H1 (cell line): Measurements from ENCODE around the gene FAHD1. TPM values are rescaled to one million over a fixed set of nuclear protein-coding genes. Genes with fewer than 3 reads are reported as not detected.
"Not testable (repeated sequence)": the region's sequence is repeated elsewhere in the genome, so short reads cannot be mapped to it uniquely, and the experiment has no call there.

ENCODE experiments used
- CTCF ChIA-PET: fragments of 300-600 bp; sonication (Branson Sonifier 250); formaldehyde crosslinking; loops from one replicate; lab custom pipeline; 2021; ENCODE audit not compliant: partially characterized antibody; lab: Charles Lee
- POLR2A ChIA-PET: fragments of 300-600 bp; sonication (Branson Sonifier 250); formaldehyde crosslinking; loops from one replicate; lab custom pipeline; 2021; ENCODE audit warnings: inconsistent platforms; ENCODE audit not compliant: partially characterized antibody; lab: Charles Lee
- DNase-seq, 2 experiments: peaks; one replicate each; pipeline versions ENCODE4 v3.0.0 to v3.0.0-alpha.2; 2010 to 2022; ENCODE audit warnings: low spot score in 2 of 2, low read depth in 1 of 2, mixed read lengths in 1 of 2
- FAIRE-seq: peaks from 2 replicates; lab custom pipeline; 2011; peaks lifted over from hg19 to GRCh38; lab: Jason Lieb, UNC
- H2AFZ ChIP-seq: 2 replicates; pipeline ENCODE4 v1.8.1; 2012; ENCODE audit warnings: low read length, inconsistent platforms
- H2AK5ac ChIP-seq: 2 replicates; pipeline ENCODE4 v1.6.1; 2013; ENCODE audit warnings: low read depth, low read length
- H2BK120ac ChIP-seq: replicated peaks from 2 replicates; pipeline ENCODE3; 2013; ENCODE audit warnings: low read depth, low read length, inconsistent platforms
- H2BK12ac ChIP-seq: 2 replicates; pipeline ENCODE4 v1.6.1; 2013; ENCODE audit warnings: low read depth, low read length
- H2BK15ac ChIP-seq: 2 replicates; pipeline ENCODE4 v1.6.1; 2013; ENCODE audit warnings: low read length
- H2BK20ac ChIP-seq: 2 replicates; pipeline ENCODE4 v1.6.1; 2013; ENCODE audit warnings: low read length
- H2BK5ac ChIP-seq: 2 replicates; pipeline ENCODE4 v1.6.1; 2013; ENCODE audit warnings: low read depth, low read length
- H3K14ac ChIP-seq: 2 replicates; pipeline ENCODE4 v1.6.1; 2013; ENCODE audit warnings: inconsistent platforms; ENCODE audit not compliant: insufficient read length
- H3K18ac ChIP-seq: 2 replicates; pipeline ENCODE4 v1.6.1; 2013; ENCODE audit warnings: low read length; ENCODE audit errors: extremely low read depth
- H3K23ac ChIP-seq: 2 replicates; pipeline ENCODE4 v1.6.1; 2013; ENCODE audit warnings: inconsistent platforms; ENCODE audit not compliant: insufficient read length
- H3K23me2 ChIP-seq: 2 replicates; pipeline ENCODE4 v1.6.1; 2013; ENCODE audit warnings: low read depth, low read length
- H3K27ac ChIP-seq: 2 replicates; pipeline ENCODE4 v1.6.1; 2011; ENCODE audit warnings: low read depth, low read length, inconsistent platforms
- H3K27me3 ChIP-seq, 4 experiments: replicated peaks in 1 of 4; 1 replicate in 1 of 4; 2 replicates in 3 of 4; pipeline versions ENCODE4 v1.6.1 to v1.8.1; 2011 to 2013; ENCODE audit warnings: low read length in 3 of 4, mild to moderate bottlenecking in 3 of 4, inconsistent platforms in 2 of 4, mixed read lengths in 2 of 4, moderate library complexity in 1 of 4; ENCODE audit not compliant: control insufficient read depth in 3 of 4, insufficient read depth in 3 of 4; ENCODE audit errors: extremely low read depth in 1 of 4
- H3K36me3 ChIP-seq, 4 experiments: 2 replicates each; pipeline versions ENCODE4 v1.6.1 to v1.8.1; 2011 to 2013; ENCODE audit warnings: mild to moderate bottlenecking in 4 of 4, low read length in 3 of 4, moderate library complexity in 2 of 4, control low read depth in 1 of 4, inconsistent platforms in 1 of 4; ENCODE audit not compliant: insufficient read depth in 4 of 4, control insufficient read depth in 2 of 4
- H3K4ac ChIP-seq: replicated peaks from 2 replicates; pipeline ENCODE3; 2013; ENCODE audit warnings: low read length, low read depth, mixed read lengths, inconsistent platforms; ENCODE audit not compliant: insufficient read length
- H3K4me1 ChIP-seq, 4 experiments: replicated peaks in 1 of 4; 1 replicate in 1 of 4; 2 replicates in 3 of 4; pipeline versions ENCODE4 v1.6.1 to v1.8.1; 2011 to 2013; ENCODE audit warnings: low read length in 3 of 4, inconsistent platforms in 2 of 4, mixed read lengths in 1 of 4; ENCODE audit not compliant: insufficient read depth in 4 of 4, control insufficient read depth in 3 of 4
- H3K4me2 ChIP-seq, 2 experiments: 2 replicates each; pipeline versions ENCODE4 v1.6.1 to v1.8.1; 2011 to 2013; ENCODE audit warnings: low read depth in 2 of 2, low read length in 2 of 2, control low read depth in 1 of 2, inconsistent platforms in 1 of 2, mild to moderate bottlenecking in 1 of 2; ENCODE audit not compliant: insufficient read depth in 1 of 2
- H3K4me3 ChIP-seq, 4 experiments: fragments of 200-600, 300-600 bp in 1 of 4; sonication (generic), shearing (Covaris generic), sonication (Bioruptor Twin) in 1 of 4; 2 replicates each; pipeline versions ENCODE4 v1.5.1 to v1.8.1; 2011 to 2016; ENCODE audit warnings: low read length in 4 of 4, low read depth in 3 of 4, control low read depth in 2 of 4, inconsistent platforms in 2 of 4, mild to moderate bottlenecking in 2 of 4, mixed read lengths in 1 of 4, moderate library complexity in 1 of 4; ENCODE audit not compliant: insufficient read depth in 2 of 4; ENCODE audit errors: extremely low read depth in 1 of 4
- H3K56ac ChIP-seq: replicated peaks from 2 replicates; pipeline ENCODE3; 2013; ENCODE audit warnings: low read depth, mild to moderate bottlenecking, mixed read lengths, low read length, inconsistent platforms; ENCODE audit not compliant: insufficient read length
- H3K79me1 ChIP-seq: 2 replicates; pipeline ENCODE4 v1.6.1; 2013; ENCODE audit warnings: low read depth, low read length, control low read depth
- H3K79me2 ChIP-seq, 2 experiments: 2 replicates each; pipeline versions ENCODE4 v1.6.1 to v1.8.1; 2012 to 2013; ENCODE audit warnings: low read length in 2 of 2, mild to moderate bottlenecking in 2 of 2, inconsistent platforms in 1 of 2; ENCODE audit not compliant: insufficient read depth in 2 of 2, control insufficient read depth in 1 of 2
- H3K9ac ChIP-seq, 4 experiments: replicated peaks in 1 of 4; 1 replicate in 1 of 4; 2 replicates in 3 of 4; pipeline versions ENCODE4 v1.6.1 to v1.8.1; 2011 to 2013; ENCODE audit warnings: low read depth in 3 of 4, low read length in 3 of 4, control low read depth in 2 of 4, mild to moderate bottlenecking in 2 of 4, moderate library complexity in 2 of 4, inconsistent platforms in 1 of 4; ENCODE audit errors: extremely low read depth in 1 of 4
- H3K9me3 ChIP-seq, 2 experiments: 2 replicates each; pipeline versions ENCODE4 v1.6.1 to v1.8.1; 2012 to 2013; ENCODE audit warnings: mild to moderate bottlenecking in 2 of 2, moderate library complexity in 2 of 2, control low read depth in 1 of 2, inconsistent platforms in 1 of 2, low read depth in 1 of 2, low read length in 1 of 2, mixed read lengths in 1 of 2; ENCODE audit not compliant: insufficient read depth in 2 of 2
- H4K20me1 ChIP-seq, 2 experiments: replicated peaks in 1 of 2; 2 replicates each; pipeline versions ENCODE3 to v1.8.1; 2011 to 2013; ENCODE audit warnings: inconsistent platforms in 2 of 2, low read length in 2 of 2, mild to moderate bottlenecking in 1 of 2; ENCODE audit not compliant: insufficient read depth in 2 of 2, control insufficient read depth in 1 of 2
- H4K5ac ChIP-seq: 2 replicates; pipeline ENCODE4 v1.6.1; 2013; ENCODE audit warnings: low read length, low read depth, mixed read lengths, inconsistent platforms; ENCODE audit not compliant: insufficient read length
- H4K8ac ChIP-seq: 2 replicates; pipeline ENCODE4 v1.8.0; 2013; ENCODE audit warnings: mild to moderate bottlenecking, moderate library complexity, low read length, inconsistent platforms; ENCODE audit not compliant: insufficient read depth; ENCODE audit errors: extremely low read depth
- H4K91ac ChIP-seq: replicated peaks from 2 replicates; pipeline ENCODE3; 2013; ENCODE audit warnings: low read length, mixed read lengths, inconsistent platforms; ENCODE audit not compliant: insufficient read length
- ASH2L ChIP-seq: fragments of 200-600, 300-600 bp; sonication (generic); IDR thresholded peaks from one replicate; pipeline ENCODE4 v1.7.1; 2017; ENCODE audit warnings: low read length
- CTBP2 ChIP-seq: IDR thresholded peaks from 2 replicates; pipeline ENCODE4 v1.7.0; 2011; ENCODE audit warnings: borderline replicate concordance, mild to moderate bottlenecking, moderate library complexity, mixed read lengths, low read length; ENCODE audit not compliant: insufficient read depth, insufficient read length
- SIN3A ChIP-seq, 2 experiments: IDR thresholded peaks in 1 of 2; conservative IDR thresholded peaks in 1 of 2; 2 replicates each; pipeline ENCODE4 v1.6.1; 2011 to 2012; ENCODE audit warnings: low read length in 2 of 2, improper control_type of control experiment in 1 of 2, low read depth in 1 of 2, mild to moderate bottlenecking in 1 of 2
- WGBS, 2 experiments: shearing (Covaris generic) in 1 of 2; methylation state at CpG; one replicate each; pipeline versions ENCODE4 v1.1.6 to v1.1.7; 2013 to 2015; ENCODE audit warnings: low lambda C conversion rate in 2 of 2, mixed read lengths in 2 of 2, inconsistent platforms in 1 of 2, low coverage in 1 of 2, missing lambda C conversion rate in 1 of 2; ENCODE audit not compliant: insufficient replicate concordance in 2 of 2, insufficient coverage in 1 of 2, insufficient read length in 1 of 2; ENCODE audit errors: extremely low coverage in 1 of 2, missing lambda C conversion rate in 1 of 2; 5-methylcytosine and 5-hydroxymethylcytosine counted together
- polyA plus RNA-seq, 7 experiments: library from polyadenylated mRNA; depleted of rRNA in 3 of 7; stranded (reverse) in 5 of 7; unstranded in 2 of 7; fragments of >200 nt in 5 of 7; fragments of 200-250 nt in 2 of 7; gene quantifications; 1 replicate in 5 of 7; 2 replicates in 1 of 7; 4 replicates in 1 of 7; pipeline versions ENCODE4 v1.2.1 to v1.2.3, GENCODE V29; 2011 to 2013; ENCODE audit warnings: missing spikeins in 2 of 7, mixed read lengths in 2 of 7
- total RNA-seq: library from RNA; stranded (reverse); fragmentation: NEBNext Ultra II Directional; extraction: Animal tissue kit (Norgen Biotek cat#: 25700); gene quantifications from 2 replicates; pipeline ENCODE4 v1.2.1, GENCODE V29; 2021

Gene FAHD1
- total and polyA plus RNA-seq, 2 of the 8 experiments (the other 6 are each of a cell fraction or from before 2014, with no cell fraction given): 20.4 to 31.9 TPM

DNA sequence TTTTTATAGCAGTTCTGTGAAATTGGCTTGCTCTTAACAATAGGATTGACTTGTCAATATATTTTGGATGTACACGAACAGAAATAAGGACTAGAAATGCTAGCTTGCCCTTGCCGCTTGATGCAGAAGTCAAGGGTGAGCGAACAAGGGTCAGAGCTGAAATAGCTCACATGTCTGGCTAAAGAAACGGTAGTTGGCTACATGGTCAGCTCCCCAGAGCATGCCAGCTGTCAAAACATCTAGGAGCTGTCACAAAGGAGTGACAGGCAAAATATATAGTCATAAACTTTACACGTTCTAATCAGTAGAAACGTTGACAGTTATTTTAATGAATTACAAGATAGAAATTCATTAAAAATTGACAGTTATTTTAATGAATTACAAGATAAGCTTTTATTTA lies 47.8 kb downstream of the FAHD1 start (continued):
- TF ChIP-seq CTBP2 (no peak), SIN3A (conservative IDR thresholded peaks at IDR 0.05 in 1 of 2, IDR thresholded peaks at IDR 0.05 in 1 of 2; ENCODE audit: low read depth in 1 of 2, low read length in 2 of 2) (no peak), ASH2L (no peak)

DNA sequence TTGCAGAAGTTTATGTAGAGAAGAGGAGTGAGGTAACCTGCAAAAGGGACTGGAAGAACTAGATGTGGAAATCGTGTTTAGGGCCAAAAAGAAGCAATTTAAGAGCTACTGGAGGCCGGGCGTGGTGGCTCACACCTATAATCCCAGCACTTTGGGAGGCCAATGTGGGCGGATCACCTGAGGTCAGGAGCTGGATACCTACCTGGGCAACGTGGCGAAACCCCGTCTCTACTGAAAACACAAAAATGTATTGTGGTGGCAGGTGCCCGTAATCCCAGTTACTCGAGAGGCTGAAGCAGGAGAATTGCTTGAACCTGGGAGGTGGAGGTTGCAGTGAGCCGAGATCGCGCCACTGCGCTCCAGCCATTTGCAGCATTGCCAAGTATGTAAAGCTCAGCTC lies 49.1 kb downstream of the FAHD1 start:
- H4K5ac ChIP-seq, H3K9ac ChIP-seq, H4K8ac ChIP-seq, H3K18ac ChIP-seq, H4K91ac ChIP-seq, H2BK12ac ChIP-seq, H3K4ac ChIP-seq, H3K79me1 ChIP-seq, H3K79me2 ChIP-seq, POLR2A ChIA-PET, H2BK120ac ChIP-seq, H3K14ac ChIP-seq, H3K23me2 ChIP-seq, H2BK15ac ChIP-seq, H4K20me1 ChIP-seq, H3K27ac ChIP-seq, H2AFZ ChIP-seq, H3K36me3 ChIP-seq, DNase-seq, H2BK5ac ChIP-seq, H3K9me3 ChIP-seq, FAIRE-seq, H3K4me3 ChIP-seq, H3K4me2 ChIP-seq, H3K4me1 ChIP-seq, H3K23ac ChIP-seq, H3K56ac ChIP-seq, H2AK5ac ChIP-seq, H2BK20ac ChIP-seq: not testable (repeated sequence)
- WGBS, 2 experiments: 90% methylated on average over 13 of the region's 13 CpGs; no CpG with 5 or more reads in 1 of the 2 experiments
- CTCF ChIA-PET: interaction anchor here (0.5 to 3.6 kb wide), 7 partner anchors 8 to 65 kb away, joined by 3 to 13 read pairs (median 4); no protein-coding TSS in a partner anchor
- H3K27me3 ChIP-seq: peaks cover 0 to 18% (median 6%) of the 10 kb centered on the region in 4 experiments; a peak in 6 of 7 replicates
